NCI-H1436 (cell line): ENCODE data around the gene PRR33.

Experiments used
- DNase-seq: peaks from one replicate; lab custom pipeline; 2025; lab: John Stamatoyannopoulos, UW

Gene PRR33

GRCh38 chr11:1927848-1928469 is 36.3 kb upstream of the PRR33 start:
- no peak for DNase-seq

- no peak for DNase-seq
Measured at GRCh38 chr11:1927026-1927847, 35.5 kb upstream of the PRR33 start.

- DNase-seq: no peak
Measured at GRCh38 chr11:1926156-1927025, 34.7 kb upstream of the PRR33 start.

GRCh38 chr11:1925373-1926155 is 33.9 kb upstream of the PRR33 start:
- no peak for DNase-seq

GRCh38 chr11:1924646-1925372 is 33.1 kb upstream of the PRR33 start:
- no peak for DNase-seq

GRCh38 chr11:1924181-1924580 is 32.5 kb upstream of the PRR33 start:
- no peak for DNase-seq

GRCh38 chr11:1923201-1923956 is 31.7 kb upstream of the PRR33 start:
- no peak for DNase-seq

GRCh38 chr11:1922481-1923081 is 30.9 kb upstream of the PRR33 start:
- no peak for DNase-seq

- DNase-seq: no peak
Measured at GRCh38 chr11:1921574-1922141, 30.0 kb upstream of the PRR33 start.

GRCh38 chr11:1920909-1921573 is 29.3 kb upstream of the PRR33 start:
- DNase-seq: no peak

GRCh38 chr11:1920128-1920908 is 28.6 kb upstream of the PRR33 start:
- no peak for DNase-seq

- DNase-seq: no peak
Measured at GRCh38 chr11:1919391-1920127, 27.9 kb upstream of the PRR33 start, which contains the start of gene TNNT3. Gene TNNT3, plus strand, starts transcription at chr11:1919703. Its CDS starts 3,172 bp downstream, at chr11:1922875.

- DNase-seq: no peak
Measured at GRCh38 chr11:1918436-1919315, 27.0 kb upstream of the PRR33 start.

- DNase-seq: no peak
Measured at GRCh38 chr11:1917523-1918435, 26.1 kb upstream of the PRR33 start.

GRCh38 chr11:1916986-1917522 is 25.4 kb upstream of the PRR33 start:
- no peak for DNase-seq
